H1 (cell line): ENCODE results near the gene FBXO45.

Experiments
- CHD2 ChIP-seq: IDR thresholded peaks from 2 replicates; pipeline ENCODE4 v1.6.1; 2012; ENCODE audit warnings: low read length, improper control_type of control experiment
- POLR2A ChIP-seq, 2 experiments: IDR thresholded peaks; 1 replicate in 1 of 2; 2 replicates in 1 of 2; pipeline ENCODE4 v1.6.1; 2011; ENCODE audit warnings: low read depth in 2 of 2, low read length in 2 of 2, mild to moderate bottlenecking in 2 of 2; ENCODE audit errors: control extremely low read depth in 1 of 2
- SRF ChIP-seq: IDR thresholded peaks from 2 replicates; pipeline ENCODE4 v1.6.1; 2011; ENCODE audit warnings: mild to moderate bottlenecking, low read depth, low read length, moderate library complexity

- TF ChIP-seq POLR2A (IDR thresholded peaks at IDR 0.05; ENCODE audit: control extremely low read depth in 1 of 2, low read depth in 2 of 2, low read length in 2 of 2) (no peak), SRF (no peak), CHD2 (no peak)
Measured at GRCh38 chr3:196523841-196524240, 44.6 kb upstream of the FBXO45 start.
